GM12878 (cell line): ENCODE results near the gene IQGAP2. TPM values are rescaled to one million over a fixed set of nuclear protein-coding genes. Genes with fewer than 3 reads are reported as not detected.

Experiments used
- BACH1 ChIP-seq: fragments of 450-650 bp; IDR thresholded peaks from 2 replicates; pipeline ENCODE4 v1.6.1; 2017; ENCODE audit warnings: mild to moderate bottlenecking, borderline replicate concordance
- CBFB ChIP-seq: IDR thresholded peaks from 2 replicates; pipeline ENCODE4 v1.6.1; 2016; ENCODE audit warnings: antibody characterized with exemption, low read depth
- CHD1 ChIP-seq: IDR thresholded peaks from 2 replicates; pipeline ENCODE4 v1.6.1; 2012; ENCODE audit warnings: low read depth, low read length, improper control_type of control experiment
- CHD2 ChIP-seq: IDR thresholded peaks from 2 replicates; pipeline ENCODE4 v1.6.1; 2011; ENCODE audit warnings: low read depth, low read length, improper control_type of control experiment, borderline replicate concordance
- CREM ChIP-seq: IDR thresholded peaks from 2 replicates; pipeline ENCODE4 v1.6.1; 2014; ENCODE audit warnings: antibody characterized with exemption, low read depth
- HCFC1 ChIP-seq: fragments of 150-350 bp; IDR thresholded peaks from 2 replicates; pipeline ENCODE4 v1.6.1; 2014; ENCODE audit warnings: low read length
- HDAC6 ChIP-seq: fragments of 200-600 bp; sonication (generic); IDR thresholded peaks from one replicate; pipeline ENCODE4 v1.8.0; 2017; ENCODE audit warnings: antibody characterized with exemption; ENCODE audit not compliant: unreplicated experiment
- IRF5 ChIP-seq: fragments of 450-650 bp; IDR thresholded peaks from 2 replicates; pipeline ENCODE4 v1.6.1; 2017; ENCODE audit warnings: borderline replicate concordance
- JUNB ChIP-seq: IDR thresholded peaks from 2 replicates; pipeline ENCODE4 v1.6.1; 2016; ENCODE audit warnings: antibody characterized with exemption, mild to moderate bottlenecking
- NBN ChIP-seq: fragments of 450-650 bp; IDR thresholded peaks from 2 replicates; pipeline ENCODE4 v1.6.1; 2016
- NRF1 ChIP-seq: conservative IDR thresholded peaks from 2 replicates; pipeline ENCODE4 v1.6.1; 2011; ENCODE audit warnings: mild to moderate bottlenecking, low read depth, low read length, improper control_type of control experiment
- PKNOX1 ChIP-seq: fragments of 450-650 bp; IDR thresholded peaks from 2 replicates; pipeline ENCODE4 v1.6.1; 2016; ENCODE audit warnings: mild to moderate bottlenecking
- SMAD1 ChIP-seq: fragments of 450-650 bp; IDR thresholded peaks from 2 replicates; pipeline ENCODE4 v1.6.1; 2018; ENCODE audit warnings: mild to moderate bottlenecking, low read depth; ENCODE audit not compliant: partially characterized antibody
- SUPT20H ChIP-seq: IDR thresholded peaks from 2 replicates; pipeline ENCODE4 v1.6.1; 2011; ENCODE audit warnings: low read depth, mild to moderate bottlenecking, low read length, moderate library complexity, borderline replicate concordance; ENCODE audit not compliant: control insufficient read depth
- TARDBP ChIP-seq: IDR thresholded peaks from 2 replicates; pipeline ENCODE4 v1.6.1; 2016; ENCODE audit warnings: borderline replicate concordance
- USF2 ChIP-seq: IDR thresholded peaks from 2 replicates; pipeline ENCODE4 v1.6.1; 2011; ENCODE audit warnings: low read depth, low read length, improper control_type of control experiment, borderline replicate concordance
- ZBTB11 ChIP-seq: fragments of 450-650 bp; formaldehyde crosslinking; IDR thresholded peaks from 2 replicates; pipeline ENCODE4 v1.5.0; 2022; ENCODE audit warnings: mild to moderate bottlenecking, missing genetic modification characterization
- ZNF274 ChIP-seq: IDR thresholded peaks from one replicate; pipeline ENCODE4 v1.8.0; 2011; ENCODE audit not compliant: insufficient read length, insufficient read depth
- polyA plus RNA-seq, 11 experiments: library from polyadenylated mRNA; depleted of rRNA in 4 of 11; unstranded in 6 of 11; stranded (reverse) in 5 of 11; fragments of >200 nt; fragmentation: Nextera tagmentation in 4 of 11; fragmentation: Illumina TruSeq in 1 of 11; extraction: Ambion mirVana in 4 of 11; extraction: Trizol in 1 of 11; gene quantifications; 1 replicate in 1 of 11; 2 replicates in 10 of 11; pipeline versions ENCODE4 v1.2.1 to v1.2.3, GENCODE V29; 2011 to 2016; ENCODE audit warnings: inconsistent platforms in 2 of 11, missing spikeins in 2 of 11, low read depth in 1 of 11
- total RNA-seq, 4 experiments: library from RNA; depleted of rRNA in 3 of 4; stranded (reverse); fragments of >200 nt in 3 of 4; fragmentation: Illumina TruSeq in 1 of 4; extraction: Trizol in 1 of 4; gene quantifications; 2 replicates each; pipeline versions ENCODE4 v1.2.1 to v1.2.3, GENCODE V29; 2013 to 2021
- TF ChIP-seq, protein P1 (sequence below): fragments of 450-650 bp; formaldehyde crosslinking; IDR thresholded peaks from 2 replicates; pipeline ENCODE4 v1.4.0; 2022; ENCODE audit warnings: mild to moderate bottlenecking, moderate library complexity

IQGAP2 gene
- total and polyA plus RNA-seq, 10 of the 15 experiments (the other 5 are each of a cell fraction or from before 2014, with no cell fraction given) = 14.5 to 41.4 (median 21.8) TPM

GRCh38 chr5:76542887-76543690 lies 140.0 kb downstream of the IQGAP2 start (continued):
- TF ChIP-seq ZBTB11 (CRISPR knock-in tag) (no peak), HCFC1 (no peak), CHD1 (no peak), NRF1 (no peak), SUPT20H (no peak), SMAD1 (no peak), CREM (no peak), NBN (no peak), PKNOX1 (peak; percentile 56; the same call in 1 of the 2 replicates), BACH1 (no peak), HDAC6 (no peak), CHD2 (no peak), CBFB (0 out of 2 replicates have a peak, but pooled peaks have one; percentile 14), USF2 (no peak), IRF5 (no peak), TARDBP (no peak), ZNF274 (no peak), JUNB (no peak)
- TF ChIP-seq, protein P1, sequence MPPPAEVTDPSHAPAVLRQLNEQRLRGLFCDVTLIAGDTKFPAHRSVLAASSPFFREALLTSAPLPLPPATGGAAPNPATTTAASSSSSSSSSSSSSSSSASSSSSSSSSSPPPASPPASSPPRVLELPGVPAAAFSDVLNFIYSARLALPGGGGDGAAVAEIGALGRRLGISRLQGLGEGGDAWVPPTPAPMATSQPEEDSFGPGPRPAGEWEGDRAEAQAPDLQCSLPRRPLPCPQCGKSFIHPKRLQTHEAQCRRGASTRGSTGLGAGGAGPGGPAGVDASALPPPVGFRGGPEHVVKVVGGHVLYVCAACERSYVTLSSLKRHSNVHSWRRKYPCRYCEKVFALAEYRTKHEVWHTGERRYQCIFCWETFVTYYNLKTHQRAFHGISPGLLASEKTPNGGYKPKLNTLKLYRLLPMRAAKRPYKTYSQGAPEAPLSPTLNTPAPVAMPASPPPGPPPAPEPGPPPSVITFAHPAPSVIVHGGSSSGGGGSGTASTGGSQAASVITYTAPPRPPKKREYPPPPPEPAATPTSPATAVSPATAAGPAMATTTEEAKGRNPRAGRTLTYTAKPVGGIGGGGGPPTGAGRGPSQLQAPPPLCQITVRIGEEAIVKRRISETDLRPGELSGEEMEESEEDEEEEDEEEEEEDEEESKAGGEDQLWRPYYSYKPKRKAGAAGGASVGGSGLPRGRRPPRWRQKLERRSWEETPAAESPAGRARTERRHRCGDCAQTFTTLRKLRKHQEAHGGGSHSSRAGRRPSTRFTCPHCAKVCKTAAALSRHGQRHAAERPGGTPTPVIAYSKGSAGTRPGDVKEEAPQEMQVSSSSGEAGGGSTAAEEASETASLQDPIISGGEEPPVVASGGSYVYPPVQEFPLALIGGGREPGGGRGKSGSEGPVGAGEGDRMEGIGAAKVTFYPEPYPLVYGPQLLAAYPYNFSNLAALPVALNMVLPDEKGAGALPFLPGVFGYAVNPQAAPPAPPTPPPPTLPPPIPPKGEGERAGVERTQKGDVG (CRISPR knock-in tag) = no peak
